GM18499 (cell line): ENCODE results near the gene HYCC1.
"Not testable (repeated sequence)": the region's sequence is repeated elsewhere in the genome, so short reads cannot be mapped to it uniquely, and the experiment has no call there.

Experiments used
- ATAC-seq: cut with Tn5 transposase; IDR thresholded peaks from one replicate; pipeline ENCODE4 v1.9.1; 2021; ENCODE audit warnings: moderate number of reproducible peaks; ENCODE audit not compliant: insufficient read depth, unreplicated experiment

The HYCC1 gene

DNA sequence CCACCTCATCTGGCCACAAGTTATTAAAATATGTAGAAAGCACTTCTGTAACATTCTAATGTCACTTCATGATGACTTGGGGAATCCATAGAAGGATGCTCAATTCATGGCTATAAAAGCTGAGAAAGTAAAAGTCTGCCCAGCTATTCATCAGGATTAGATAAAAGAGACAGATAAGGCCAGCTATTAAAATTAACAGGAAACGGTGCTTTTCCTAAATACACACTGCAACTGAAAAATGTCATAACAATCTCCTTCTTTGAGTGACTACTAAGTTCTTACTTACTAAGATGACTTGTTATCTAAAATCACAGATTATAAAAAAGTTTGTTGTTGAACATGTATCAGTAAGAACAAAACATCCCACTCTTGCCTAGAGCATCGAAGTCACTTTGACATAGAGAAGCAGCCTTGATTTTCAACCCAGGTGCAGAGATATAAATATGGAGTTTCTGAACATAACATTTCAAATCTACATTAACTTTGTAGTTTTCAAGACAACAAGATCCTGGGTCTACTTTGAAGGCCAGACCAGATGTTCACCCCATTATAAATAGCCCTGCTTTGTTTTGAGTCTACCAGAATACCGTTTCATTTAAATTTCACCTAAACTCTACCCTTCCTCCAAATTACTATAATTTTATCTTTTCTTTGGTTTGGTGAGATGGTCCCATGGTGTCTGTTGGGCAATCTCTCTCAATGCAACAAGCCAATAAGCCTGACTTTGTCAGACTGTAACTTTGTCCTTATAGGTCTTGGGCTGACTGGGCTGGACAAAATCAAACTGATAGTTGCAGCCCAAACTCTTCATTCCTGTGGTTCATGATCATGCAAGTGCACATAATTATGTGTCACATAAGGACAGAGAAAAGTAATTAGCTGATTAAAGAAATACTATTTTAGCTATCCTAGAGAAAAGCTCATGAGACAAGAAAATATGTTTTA is 24.0 kb downstream of the HYCC1 start:
- no peak for ATAC-seq

DNA sequence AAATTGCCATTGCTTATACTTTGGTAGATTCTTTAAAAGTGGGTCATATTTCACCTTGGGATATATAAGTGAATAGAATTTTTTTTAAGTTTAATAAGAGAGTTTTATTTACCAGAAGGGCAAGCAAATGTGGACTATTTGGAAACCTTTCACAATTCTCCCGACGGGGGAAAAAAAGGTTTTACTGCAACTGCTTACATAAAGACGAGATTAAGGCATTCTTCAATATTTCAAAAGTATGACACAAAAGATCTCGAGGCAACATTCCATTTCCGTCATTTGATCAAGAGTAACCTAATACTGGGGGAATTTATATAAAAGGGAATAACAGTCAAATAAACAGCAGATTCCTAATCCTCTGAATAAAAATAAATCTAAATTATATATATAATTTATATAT is 28.5 kb downstream of the HYCC1 start:
- ATAC-seq: no peak

DNA sequence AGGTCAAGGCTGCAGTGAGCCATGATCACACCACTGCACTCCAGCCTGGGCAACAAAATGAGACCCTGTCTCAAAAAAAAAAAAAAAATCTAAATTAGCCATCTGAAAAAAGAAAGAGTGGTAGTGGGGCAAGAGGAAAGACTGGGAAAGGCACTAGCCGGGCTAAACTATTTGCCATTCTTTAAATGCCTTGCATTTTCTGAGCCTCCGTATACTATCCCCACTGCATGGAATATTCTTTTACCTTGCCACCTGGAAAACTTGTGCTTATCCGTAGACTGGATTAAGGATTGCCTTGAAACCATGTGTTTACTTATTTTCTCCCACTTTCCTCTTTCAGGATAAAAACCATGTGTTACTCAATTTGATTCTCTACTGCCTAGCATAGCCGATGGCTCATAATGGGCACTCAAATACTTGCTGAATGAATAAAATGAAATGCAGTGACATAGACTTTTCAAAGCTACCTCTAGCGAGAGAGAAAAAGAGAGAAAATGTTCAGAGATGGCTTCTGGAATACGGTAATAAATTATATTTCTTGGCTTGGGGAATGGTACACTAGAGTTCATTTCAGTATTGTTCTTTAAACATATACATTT is 30.6 kb downstream of the HYCC1 start:
- ATAC-seq: no peak

DNA sequence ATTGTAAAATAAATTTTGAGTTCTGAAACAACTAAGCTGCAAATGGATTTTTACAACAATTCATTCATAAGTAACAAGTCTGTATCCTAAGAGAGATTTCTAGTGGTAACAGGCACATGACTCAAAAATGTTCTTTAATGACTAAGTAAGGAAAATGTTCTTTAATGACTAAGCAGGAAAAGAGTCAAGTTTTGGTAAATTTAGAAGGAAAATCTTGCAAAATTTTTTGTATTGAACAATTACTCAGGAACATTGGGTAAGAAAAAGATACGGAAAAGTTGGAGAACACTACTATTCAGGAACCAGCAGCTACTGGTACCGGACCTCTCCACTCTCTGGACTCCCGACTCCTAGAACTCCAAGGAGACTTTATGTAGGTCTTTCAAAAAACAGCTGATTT is 33.5 kb downstream of the HYCC1 start:
- ATAC-seq: no peak

DNA sequence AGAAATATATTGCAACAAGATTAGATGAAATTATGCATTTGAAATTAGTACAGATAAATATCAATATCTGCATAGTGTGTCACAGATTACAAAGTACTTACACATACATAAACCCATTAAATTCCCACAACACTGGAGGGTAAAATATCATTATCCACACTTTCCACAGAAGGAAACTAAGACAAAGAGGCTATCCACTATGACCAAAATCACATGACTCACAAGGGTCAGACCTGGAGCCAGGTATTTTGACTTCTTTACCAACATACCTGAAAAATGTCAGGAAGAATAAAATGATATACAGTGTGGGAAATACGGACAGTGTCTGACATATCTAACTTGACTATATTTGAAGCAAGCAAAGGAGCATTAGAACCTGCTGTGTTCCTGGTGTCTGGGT is 34.1 kb downstream of the HYCC1 start:
- no peak for ATAC-seq

DNA sequence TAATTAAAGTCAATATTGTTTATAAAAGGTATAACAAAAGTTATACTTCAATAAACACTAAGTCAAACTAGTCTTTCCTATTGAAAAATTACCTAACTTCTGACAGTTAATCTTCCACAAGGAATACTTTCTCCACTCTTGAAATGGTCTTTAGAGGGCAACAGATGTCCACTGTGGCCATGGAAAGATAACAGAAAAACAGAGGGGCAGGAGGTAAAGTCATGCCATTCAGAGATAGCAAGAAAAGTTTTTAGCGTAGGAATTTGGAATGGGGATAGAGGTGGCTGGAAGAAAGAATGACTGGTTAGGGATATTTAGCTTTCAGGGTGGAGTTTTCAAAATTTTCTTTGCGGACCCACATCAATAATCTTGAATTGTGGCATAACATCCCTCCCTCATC is 34.7 kb downstream of the HYCC1 start:
- ATAC-seq: no peak

DNA sequence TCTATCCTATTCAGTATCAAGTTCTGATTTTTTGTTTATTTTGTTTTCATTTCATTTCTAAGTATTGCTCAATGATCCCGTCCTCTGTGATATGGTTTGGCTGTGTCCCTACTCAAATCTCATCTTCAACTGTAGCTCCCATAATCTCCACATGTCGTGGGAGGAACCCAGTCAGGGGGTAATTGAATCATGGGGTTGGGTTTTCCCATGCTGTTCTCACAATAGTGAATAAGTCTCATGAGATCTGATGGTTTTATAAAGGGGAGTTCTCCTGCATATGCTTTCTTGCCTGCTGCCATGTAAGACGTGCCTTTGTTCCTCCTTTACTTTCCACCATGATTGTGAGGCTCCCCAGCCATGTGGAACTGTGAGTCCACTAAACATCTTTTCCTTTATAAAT is 39.3 kb downstream of the HYCC1 start:
- ATAC-seq: not testable (repeated sequence)

DNA sequence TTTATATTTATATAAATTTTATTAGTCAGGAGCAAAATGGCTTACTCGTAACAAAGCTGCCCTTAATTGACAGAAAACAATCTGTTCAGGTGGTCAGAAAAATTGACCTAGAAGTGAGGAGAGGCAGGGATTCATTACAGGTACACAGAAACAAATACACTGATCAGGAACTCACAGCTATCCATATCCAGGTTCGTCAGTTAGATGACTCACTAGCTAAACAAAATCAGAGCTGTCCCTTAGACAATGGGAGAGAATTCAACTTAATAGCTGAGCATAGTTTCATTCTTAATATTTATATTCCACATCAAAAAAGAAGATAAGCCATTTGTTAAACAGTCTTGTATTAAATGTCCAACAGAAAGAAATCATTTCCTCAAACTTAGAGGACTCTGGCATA is 41.7 kb downstream of the HYCC1 start:
- ATAC-seq: no peak

DNA sequence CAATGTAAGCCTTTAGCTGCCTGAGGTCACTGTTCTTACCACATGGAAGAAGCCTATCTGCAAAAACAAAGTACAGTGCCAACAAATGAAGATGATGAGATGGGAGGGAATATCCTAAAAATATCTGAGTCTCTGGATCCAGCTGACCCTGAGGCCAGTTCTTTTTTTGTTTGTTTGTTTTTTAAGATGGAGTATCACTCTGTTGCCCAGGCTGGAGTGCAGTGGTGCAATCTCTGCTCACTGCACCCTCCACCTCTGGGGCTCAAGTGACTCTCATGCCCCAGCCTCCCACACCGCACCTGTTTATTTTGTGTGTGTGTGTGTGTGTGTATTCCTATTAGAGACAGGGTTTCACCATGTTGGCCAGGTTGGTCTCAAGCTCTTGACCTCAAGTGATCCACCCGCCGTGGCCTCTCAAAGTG is 44.9 kb downstream of the HYCC1 start:
- ATAC-seq: no peak
